T-helper 1 cell (primary cell): ENCODE data around the gene HARS1.
"Not testable (repeated sequence)": the region's sequence is repeated elsewhere in the genome, so short reads cannot be mapped to it uniquely, and the experiment has no call there.

ENCODE experiments used
- DNase-seq, 5 donors: peaks; one replicate each; pipeline ENCODE4 v3.0.0-alpha.2; 2012 to 2020

The HARS1 gene

DNA sequence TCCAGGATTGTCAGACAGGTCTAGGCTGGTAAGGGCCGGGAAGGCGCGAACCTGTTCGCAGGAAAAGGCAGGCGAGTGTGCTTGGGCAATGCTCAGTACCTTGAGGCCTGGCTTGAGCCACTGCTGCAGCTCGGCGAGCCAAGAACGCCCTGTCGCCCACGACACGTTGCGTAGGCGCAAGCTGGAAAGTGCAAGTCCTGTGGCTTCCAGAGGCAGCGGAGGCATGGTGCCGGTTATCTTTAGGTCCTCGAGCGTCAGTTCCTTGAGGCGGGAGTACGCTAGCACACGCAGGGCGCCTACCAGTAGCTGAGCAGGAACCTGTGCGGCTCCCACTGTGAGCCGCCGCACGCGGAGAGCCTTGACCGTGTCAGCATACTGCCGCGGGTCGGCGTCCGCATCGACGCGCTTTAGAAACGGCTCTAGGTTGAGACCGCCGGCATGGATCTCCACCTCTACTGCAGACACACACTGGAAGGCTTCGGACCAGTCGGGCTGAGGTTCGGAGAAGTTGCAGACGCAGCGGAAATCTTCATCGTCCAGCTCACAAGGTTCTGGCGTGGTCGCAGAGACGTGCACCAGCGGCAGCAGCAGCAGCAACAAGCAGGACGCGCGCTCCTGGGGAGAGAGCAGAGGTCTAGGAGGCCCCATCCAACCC is 58.7 kb downstream of the HARS1 start:
- peak in 4 of 5 donors; percentile 28 to 68 (median 32) for DNase-seq

DNA sequence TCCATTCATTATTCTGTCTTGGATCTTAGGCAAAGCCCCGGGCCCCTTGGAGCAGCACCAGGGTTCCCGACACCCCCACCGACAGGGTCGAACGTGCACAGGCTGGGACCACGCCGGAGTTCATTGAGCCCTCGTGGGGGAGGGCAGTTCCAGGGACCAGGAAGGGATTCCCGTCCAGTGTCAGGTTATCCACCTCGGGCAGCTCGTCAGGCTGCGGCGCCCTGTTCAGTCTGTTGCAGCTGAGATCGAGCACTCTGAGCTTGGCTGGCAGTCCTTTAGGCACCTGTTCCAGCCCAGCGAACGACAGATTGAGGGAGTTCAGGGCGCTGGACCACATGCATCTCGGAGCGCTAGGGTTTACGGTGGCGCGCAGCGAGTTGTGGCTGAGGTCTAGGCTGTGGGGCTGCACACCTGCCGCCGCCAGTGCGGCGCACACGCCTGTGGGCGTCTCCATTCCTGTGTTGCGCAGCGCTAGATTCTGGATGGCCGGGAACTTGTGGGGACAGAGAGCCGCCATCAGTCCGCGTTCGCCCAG is 59.3 kb downstream of the HARS1 start:
- peak in 3 of 5 donors; percentile 10 to 18 (median 18) for DNase-seq

DNA sequence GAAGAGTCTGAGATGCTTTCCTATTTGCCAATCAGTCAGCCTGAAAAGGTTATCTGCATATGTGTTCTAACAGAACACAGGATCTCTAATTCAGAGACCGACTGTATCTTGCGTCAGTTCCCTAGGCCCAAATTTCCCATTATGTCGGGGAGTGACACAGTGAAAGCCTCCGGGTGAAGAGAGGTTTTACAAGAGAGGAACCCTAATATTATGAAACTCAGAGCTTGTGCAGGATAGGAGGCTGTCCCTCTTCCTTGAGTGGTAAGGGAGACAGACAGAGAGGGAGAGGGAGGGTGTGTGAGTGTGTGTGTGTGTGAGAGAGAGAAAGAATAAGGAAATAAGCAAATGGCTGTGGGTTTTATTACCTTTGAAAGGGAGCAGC is 60.1 kb downstream of the HARS1 start:
- DNase-seq, result no peak

DNA sequence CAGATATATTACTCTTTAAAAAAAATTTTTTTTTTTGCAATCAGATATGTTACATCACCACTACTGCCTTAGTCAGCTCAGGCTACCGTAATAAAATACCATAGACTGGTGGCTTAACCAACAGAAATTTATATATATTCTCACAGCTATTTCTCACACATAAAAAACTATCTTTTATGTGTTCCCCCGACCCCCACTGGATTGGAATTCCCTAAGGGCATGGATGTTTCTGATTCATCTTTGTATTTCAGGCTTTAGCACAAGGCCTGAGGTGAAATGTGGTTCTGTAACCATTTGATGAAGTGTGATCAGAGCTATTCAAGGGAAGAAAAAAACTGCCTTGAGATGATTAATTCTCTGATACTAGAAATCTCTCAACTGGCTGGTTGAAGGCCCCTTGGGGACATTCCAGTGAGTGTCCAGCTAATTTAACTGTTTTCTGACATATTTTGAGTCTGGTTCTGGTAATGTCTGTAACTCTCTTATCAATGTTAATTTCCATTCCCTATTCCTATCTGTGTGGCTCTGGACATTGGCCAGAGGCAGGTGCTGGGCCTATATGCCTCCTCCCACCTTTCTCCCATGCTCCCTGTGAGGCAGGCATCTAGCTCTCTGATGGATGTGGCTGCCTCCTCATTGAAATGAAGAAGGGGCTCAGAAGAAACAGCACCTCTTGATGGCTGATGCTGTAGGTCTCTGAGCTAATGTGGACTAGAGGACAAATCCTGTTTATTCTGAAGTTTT is 60.7 kb downstream of the HARS1 start:
- no peak for DNase-seq

DNA sequence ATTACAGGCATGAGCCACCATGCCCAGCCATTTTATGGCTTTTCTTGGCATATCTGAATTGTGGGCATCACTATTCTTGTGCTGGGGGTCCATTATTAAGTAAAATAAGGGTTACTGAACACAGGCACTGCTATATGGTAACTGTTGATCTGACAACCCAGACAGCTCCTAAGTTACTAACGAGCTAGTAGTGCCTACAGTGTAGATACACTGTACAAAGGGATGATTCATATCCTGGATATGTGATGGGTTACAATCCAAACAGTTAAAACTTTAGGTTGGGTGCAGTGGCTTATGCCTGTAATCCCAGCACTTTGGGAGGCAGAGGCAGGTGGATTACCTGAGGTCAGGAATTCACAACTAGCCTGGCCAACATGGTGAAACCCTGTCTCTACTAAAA is 62.5 kb downstream of the HARS1 start:
- no peak for DNase-seq

DNA sequence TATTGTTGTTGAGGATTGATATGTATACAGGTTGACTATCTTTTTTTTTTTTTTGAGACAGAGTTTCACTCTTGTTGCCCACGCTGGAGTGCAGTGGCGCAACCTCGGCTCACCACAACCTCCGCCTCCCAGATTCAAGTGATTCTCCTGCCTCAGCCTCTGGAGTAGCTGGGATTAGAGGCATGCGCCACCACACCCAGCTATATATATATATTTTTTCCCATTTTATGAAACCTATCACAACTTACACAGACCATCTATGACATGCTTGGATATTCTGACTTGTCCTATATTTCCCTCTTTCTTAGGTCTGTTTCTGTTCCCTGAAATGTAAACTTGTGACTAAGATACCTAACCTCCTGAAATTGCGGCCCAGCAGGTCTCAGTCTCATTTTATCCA is 63.2 kb downstream of the HARS1 start:
- no peak for DNase-seq

DNA sequence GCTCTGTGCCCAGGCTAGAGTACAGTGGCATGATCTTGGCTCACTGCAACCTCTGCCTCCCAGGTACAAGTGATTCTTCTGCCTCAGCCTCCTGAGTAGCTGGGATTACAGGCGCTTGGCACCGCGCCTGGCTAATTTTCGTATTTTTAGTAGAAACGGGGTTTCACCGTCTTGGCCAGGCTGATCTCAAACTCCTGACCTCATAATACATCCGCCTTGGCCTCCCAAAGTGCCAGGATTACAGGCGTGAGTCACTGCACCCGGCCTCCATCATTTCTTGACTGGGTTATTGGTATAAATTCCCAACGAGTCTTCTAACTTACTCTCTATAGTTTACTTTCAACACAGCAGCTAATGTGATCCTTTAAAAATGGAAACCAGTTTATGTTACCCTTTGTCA is 66.3 kb downstream of the HARS1 start:
- DNase-seq, result not testable (repeated sequence)
